Spleen (tissue), 3 donors: ENCODE measurements around the gene HCAR2.

Experiments used
- POLR2A ChIP-seq, 3 donors: fragments of 450-650 bp; IDR thresholded peaks; one replicate each; pipeline ENCODE4 v1.5.1; 2017; ENCODE audit warnings: antibody characterized with exemption in 3 of 3, mild to moderate bottlenecking in 1 of 3
- POLR2AphosphoS5 ChIP-seq, 3 donors: sonication (generic); formaldehyde crosslinking; IDR thresholded peaks; one replicate each; pipeline ENCODE4 v1.5.1; 2017; ENCODE audit warnings: antibody characterized with exemption in 3 of 3

- no peak for TF ChIP-seq POLR2A (IDR thresholded peaks at IDR 0.05)
- TF ChIP-seq POLR2AphosphoS5 (IDR thresholded peaks at IDR 0.05) = no peak
Measured at GRCh38 chr12:122684297-122684813, 18.8 kb downstream of the HCAR2 start.
